ENCODE measurements around the gene PLEKHG2. TPM values are rescaled to one million over a fixed set of nuclear protein-coding genes. Genes with fewer than 3 reads are reported as not detected.
A peak's percentile ranks its signal among the peaks of the same experiment; 100 is the strongest.

Gene PLEKHG2
- total RNA-seq, 3 donors from 2014 or later (not counting 1 experiment from before 2014, with no cell fraction given) = 70.2 to 129 (median 80.7) TPM

DNA sequence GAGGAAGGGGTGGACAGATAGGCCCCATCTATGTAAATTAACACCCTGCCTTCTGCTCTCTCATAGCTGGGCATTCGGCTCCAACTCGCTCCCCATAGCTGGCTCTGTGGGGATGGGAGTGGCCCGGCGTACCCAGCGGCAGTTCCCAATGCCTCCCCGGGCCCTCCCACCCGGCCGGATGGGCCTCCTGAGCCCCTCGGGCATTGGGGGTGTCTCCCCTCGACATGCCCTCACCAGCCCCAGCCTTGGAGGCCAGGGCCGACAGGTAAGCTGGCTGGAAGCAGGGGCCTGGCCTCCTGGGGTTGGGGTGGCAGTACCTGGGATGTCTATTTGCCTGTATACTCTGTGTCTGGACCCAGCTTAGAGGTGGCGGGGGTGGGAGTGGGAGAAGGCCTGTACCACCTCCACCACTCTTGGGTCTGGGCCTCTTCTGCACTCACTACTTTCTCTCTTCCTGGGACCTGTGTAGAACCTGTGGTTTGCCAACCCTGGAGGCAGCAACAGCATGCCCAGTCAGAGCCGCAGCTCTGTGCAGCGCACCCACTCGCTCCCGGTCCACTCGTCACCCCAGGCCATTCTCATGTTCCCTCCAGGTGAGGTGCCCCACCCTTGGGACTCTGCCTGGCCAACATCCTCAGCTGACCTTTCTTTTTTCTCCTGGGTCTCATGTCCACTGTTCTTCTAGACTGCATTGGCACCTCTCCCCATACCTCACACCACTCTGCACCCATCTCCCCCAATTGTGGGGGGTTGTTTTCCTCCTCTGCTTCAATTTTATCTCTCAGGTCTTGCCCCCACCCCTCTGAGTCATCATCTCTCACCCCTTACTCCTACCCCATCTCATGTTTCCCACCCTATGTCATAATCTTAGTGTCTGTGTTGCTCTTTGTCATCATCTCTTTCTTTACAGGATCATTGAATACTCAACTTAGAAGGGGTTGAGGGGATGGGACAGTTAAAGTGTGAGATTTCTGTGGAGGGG is 31.7 kb upstream of the PLEKHG2 start:
- H3K9me3 Mint-ChIP-seq = no peaks in the 10 kb centered on the region
- H3K27ac Mint-ChIP-seq = peak overlapping the region; percentile 26 to 29
- peaks cover 0 to 11% of the 10 kb centered on the region in 2 donors for H3K4me1 Mint-ChIP-seq
- H3K27ac ChIP-seq (ENCODE audit: low read length) = no peak overlapping the region
- H3K27me3 Mint-ChIP-seq (ENCODE audit: low read depth in 2 of 2) = no peaks in the 10 kb centered on the region
- no peak overlapping the region for H3K4me3 ChIP-seq (ENCODE audit: low read length)
- no peak overlapping the region for H3K4me3 Mint-ChIP-seq
- H3K9me3 ChIP-seq (ENCODE audit: control insufficient read depth, insufficient read depth, low read length) = no peaks in the 10 kb centered on the region
- peaks cover 82% of the 10 kb centered on the region for H3K36me3 ChIP-seq (ENCODE audit: control insufficient read depth, insufficient read depth, low read length)
- DNase-seq = no peak
- no peak for ATAC-seq
- H3K4me1 ChIP-seq (ENCODE audit: control insufficient read depth, insufficient read depth, low read length) = no peaks in the 10 kb centered on the region
- H3K27me3 ChIP-seq (ENCODE audit: control insufficient read depth, insufficient read depth, low read length) = no peaks in the 10 kb centered on the region
- WGBS (ENCODE audit: insufficient coverage) = 98% methylated on average over 17 of the region's 17 CpGs
- intact Hi-C loops (cut with micrococcal nuclease) = no loop called here
- peaks cover 15% of the 10 kb centered on the region for H3K36me3 Mint-ChIP-seq
- TF ChIP-seq, protein P1, sequence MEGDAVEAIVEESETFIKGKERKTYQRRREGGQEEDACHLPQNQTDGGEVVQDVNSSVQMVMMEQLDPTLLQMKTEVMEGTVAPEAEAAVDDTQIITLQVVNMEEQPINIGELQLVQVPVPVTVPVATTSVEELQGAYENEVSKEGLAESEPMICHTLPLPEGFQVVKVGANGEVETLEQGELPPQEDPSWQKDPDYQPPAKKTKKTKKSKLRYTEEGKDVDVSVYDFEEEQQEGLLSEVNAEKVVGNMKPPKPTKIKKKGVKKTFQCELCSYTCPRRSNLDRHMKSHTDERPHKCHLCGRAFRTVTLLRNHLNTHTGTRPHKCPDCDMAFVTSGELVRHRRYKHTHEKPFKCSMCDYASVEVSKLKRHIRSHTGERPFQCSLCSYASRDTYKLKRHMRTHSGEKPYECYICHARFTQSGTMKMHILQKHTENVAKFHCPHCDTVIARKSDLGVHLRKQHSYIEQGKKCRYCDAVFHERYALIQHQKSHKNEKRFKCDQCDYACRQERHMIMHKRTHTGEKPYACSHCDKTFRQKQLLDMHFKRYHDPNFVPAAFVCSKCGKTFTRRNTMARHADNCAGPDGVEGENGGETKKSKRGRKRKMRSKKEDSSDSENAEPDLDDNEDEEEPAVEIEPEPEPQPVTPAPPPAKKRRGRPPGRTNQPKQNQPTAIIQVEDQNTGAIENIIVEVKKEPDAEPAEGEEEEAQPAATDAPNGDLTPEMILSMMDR (IDR thresholded peaks at IDR 0.05) = no peak

- Histone ChIP-seq H3K4me3 (ENCODE audit: low read length) (no peak overlapping the region), H3K36me3 (ENCODE audit: control insufficient read depth, insufficient read depth, low read length) (peaks cover 82% of the 10 kb centered on the region), H3K27me3 (ENCODE audit: control insufficient read depth, insufficient read depth, low read length) (no peaks in the 10 kb centered on the region), H3K4me1 (ENCODE audit: control insufficient read depth, insufficient read depth, low read length) (no peaks in the 10 kb centered on the region), H3K9me3 (ENCODE audit: control insufficient read depth, insufficient read depth, low read length) (no peaks in the 10 kb centered on the region), H3K27ac (ENCODE audit: low read length) (no peak overlapping the region)
- peaks cover 15% of the 10 kb centered on the region for H3K36me3 Mint-ChIP-seq
- TF ChIP-seq, protein P1 (IDR thresholded peaks at IDR 0.05) = no peak
- H3K27ac Mint-ChIP-seq = peak overlapping the region in 1 of 2 donors; percentile 26
- intact Hi-C loops (cut with micrococcal nuclease) = no loop called here
- no peaks in the 10 kb centered on the region for H3K27me3 Mint-ChIP-seq (ENCODE audit: low read depth in 2 of 2)
- no peak overlapping the region for H3K4me3 Mint-ChIP-seq
- 94% methylated on average over 10 of the region's 10 CpGs for WGBS (ENCODE audit: insufficient coverage)
- no peak for ATAC-seq
- H3K9me3 Mint-ChIP-seq = no peaks in the 10 kb centered on the region
- no peak for DNase-seq
- peaks cover 0 to 18% of the 10 kb centered on the region in 2 donors for H3K4me1 Mint-ChIP-seq
These were observed 30.4 kb upstream of the PLEKHG2 start for GRCh38 chr19:39381910-39382611.

GRCh38 chr19:39382991-39383828 is 29.3 kb upstream of the PLEKHG2 start:
- Mint-ChIP-seq H3K9me3 (no peaks in the 10 kb centered on the region), H3K27ac (peak overlapping the region in 1 of 2 donors; percentile 70), H3K36me3 (peaks cover 15% of the 10 kb centered on the region), H3K4me3 (no peak overlapping the region), H3K4me1 (peaks cover 0 to 18% of the 10 kb centered on the region in 2 donors), H3K27me3 (ENCODE audit: low read depth in 2 of 2) (no peaks in the 10 kb centered on the region)
- Histone ChIP-seq H3K4me1 (ENCODE audit: control insufficient read depth, insufficient read depth, low read length) (no peaks in the 10 kb centered on the region), H3K4me3 (ENCODE audit: low read length) (no peak overlapping the region), H3K36me3 (ENCODE audit: control insufficient read depth, insufficient read depth, low read length) (peaks cover 78% of the 10 kb centered on the region), H3K27ac (ENCODE audit: low read length) (no peak overlapping the region), H3K9me3 (ENCODE audit: control insufficient read depth, insufficient read depth, low read length) (no peaks in the 10 kb centered on the region), H3K27me3 (ENCODE audit: control insufficient read depth, insufficient read depth, low read length) (no peaks in the 10 kb centered on the region)
- no peak for ATAC-seq
- TF ChIP-seq, protein P1 (IDR thresholded peaks at IDR 0.05) = no peak
- no peak for DNase-seq
- WGBS (ENCODE audit: insufficient coverage) = 95% methylated on average over 18 of the region's 18 CpGs
- intact Hi-C loops (cut with micrococcal nuclease) = no loop called here

All from natural killer cell (primary cell).